COLO668 (cell line): ENCODE results near the gene TIE1.
"Not testable (repeated sequence)": the region's sequence is repeated elsewhere in the genome, so short reads cannot be mapped to it uniquely, and the experiment has no call there.

Experiments used
- DNase-seq: peaks from one replicate; lab custom pipeline; 2025; ENCODE audit not compliant: unreplicated experiment; lab: John Stamatoyannopoulos, UW

The TIE1 gene

DNA sequence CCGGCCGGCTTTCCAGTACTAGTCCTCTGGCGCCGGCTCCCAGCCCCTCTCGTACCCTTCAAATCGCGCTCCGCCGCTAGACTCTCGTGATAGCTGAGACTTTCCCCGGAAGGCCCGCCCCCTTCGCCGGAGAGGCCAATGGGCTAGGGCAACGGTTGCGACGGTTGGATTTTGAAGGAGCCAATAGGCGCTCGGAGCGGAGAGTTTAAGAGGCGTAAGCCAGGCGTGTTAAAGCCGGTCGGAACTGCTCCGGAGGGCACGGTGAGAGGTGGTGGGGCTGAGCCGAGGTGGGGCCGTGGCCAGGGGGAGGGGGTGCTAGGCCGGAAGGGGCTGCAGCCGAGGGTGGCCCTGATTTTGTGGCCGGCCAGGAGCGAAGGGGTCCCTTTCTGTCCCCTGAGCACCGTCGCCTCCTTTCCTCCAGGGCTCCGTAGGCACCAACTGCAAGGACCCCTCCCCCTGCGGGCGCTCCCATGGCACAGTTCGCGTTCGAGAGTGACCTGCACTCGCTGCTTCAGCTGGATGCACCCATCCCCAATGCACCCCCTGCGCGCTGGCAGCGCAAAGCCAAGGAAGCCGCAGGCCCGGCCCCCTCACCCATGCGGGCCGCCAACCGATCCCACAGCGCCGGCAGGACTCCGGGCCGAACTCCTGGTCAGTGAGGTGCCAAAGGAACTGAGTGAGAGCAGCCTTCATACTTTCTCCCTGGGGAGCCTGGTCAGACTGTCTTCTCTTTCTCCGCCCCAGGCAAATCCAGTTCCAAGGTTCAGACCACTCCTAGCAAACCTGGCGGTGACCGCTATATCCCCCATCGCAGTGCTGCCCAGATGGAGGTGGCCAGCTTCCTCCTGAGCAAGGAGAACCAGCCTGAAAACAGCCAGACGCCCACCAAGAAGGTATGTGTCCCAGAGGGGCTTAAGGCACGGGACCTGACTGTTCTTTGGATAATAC, 58.2 kb downstream of the TIE1 start, which contains the start of gene CDC20:
Gene CDC20 (plus strand): TSS at position 236 of the 948 bp plus-strand sequence. CDS start 235 bp downstream, at position 471.
- DNase-seq: peak; percentile 100

- DNase-seq: peak; percentile 34
These were observed 58.9 kb downstream of the TIE1 start for GRCh38 chr1:43359696-43360095.

- no peak for DNase-seq
These were observed 59.8 kb downstream of the TIE1 start for GRCh38 chr1:43360616-43361015.

- DNase-seq: no peak
These were observed 62.6 kb downstream of the TIE1 start for GRCh38 chr1:43363283-43363934.

GRCh38 chr1:43363935-43364525, 63.2 kb downstream of the TIE1 start:
- no peak for DNase-seq

DNA sequence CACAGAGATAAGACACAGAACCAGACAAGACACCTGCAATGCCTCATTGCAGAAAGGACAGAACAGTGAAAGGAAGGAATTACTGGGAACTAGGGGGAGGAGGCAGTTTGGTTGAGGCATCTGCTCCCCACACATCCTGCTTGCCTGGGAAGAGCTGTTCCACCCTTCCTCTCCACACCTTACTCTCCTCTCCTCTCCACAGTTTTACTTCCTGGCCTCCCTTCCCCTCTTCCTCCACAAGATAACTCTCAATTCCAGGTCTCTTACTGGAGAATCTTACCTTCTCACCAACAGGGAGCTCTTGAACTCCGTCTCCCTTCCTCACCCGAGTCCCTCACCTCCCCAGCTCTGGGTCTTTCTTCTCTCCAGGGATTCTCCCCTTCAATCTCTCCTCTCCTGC, 64.9 kb downstream of the TIE1 start:
- DNase-seq: no peak

DNA sequence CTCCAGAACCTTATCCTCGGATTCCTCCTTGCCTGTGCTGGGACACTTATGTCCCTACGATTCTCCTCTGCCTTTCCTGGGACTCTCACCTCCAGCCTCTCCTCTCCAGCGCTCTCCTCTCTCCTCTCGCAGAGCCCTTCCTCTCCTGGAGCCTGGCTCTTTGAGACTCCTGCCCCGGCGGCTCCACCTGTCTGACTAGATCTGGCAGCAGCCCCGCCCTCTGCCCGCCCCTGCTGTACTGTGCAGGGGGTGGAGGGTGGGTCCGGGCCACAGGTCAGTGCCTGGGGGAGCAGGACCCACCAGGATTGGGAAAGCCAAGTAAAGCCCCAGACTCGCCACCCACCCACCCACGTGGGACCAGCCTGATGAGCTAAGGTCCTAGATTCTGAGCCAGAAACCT, 65.4 kb downstream of the TIE1 start:
- DNase-seq: peak; percentile 82

GRCh38 chr1:43366601-43367025, 65.8 kb downstream of the TIE1 start:
- no peak for DNase-seq

GRCh38 chr1:43367026-43367903, 66.5 kb downstream of the TIE1 start:
- peak; percentile 51 for DNase-seq

GRCh38 chr1:43367904-43368645, 67.3 kb downstream of the TIE1 start, which contains the start of gene ELOVL1:
TSS of gene ELOVL1 (minus strand) at chr1:43368011. CDS start at chr1:43365609, 2,402 bp downstream.
- DNase-seq: peak; percentile 99

GRCh38 chr1:43368646-43369020, 67.9 kb downstream of the TIE1 start:
- DNase-seq: no peak

- not testable (repeated sequence) for DNase-seq
These were observed 69.0 kb downstream of the TIE1 start for GRCh38 chr1:43369779-43370178.

DNA sequence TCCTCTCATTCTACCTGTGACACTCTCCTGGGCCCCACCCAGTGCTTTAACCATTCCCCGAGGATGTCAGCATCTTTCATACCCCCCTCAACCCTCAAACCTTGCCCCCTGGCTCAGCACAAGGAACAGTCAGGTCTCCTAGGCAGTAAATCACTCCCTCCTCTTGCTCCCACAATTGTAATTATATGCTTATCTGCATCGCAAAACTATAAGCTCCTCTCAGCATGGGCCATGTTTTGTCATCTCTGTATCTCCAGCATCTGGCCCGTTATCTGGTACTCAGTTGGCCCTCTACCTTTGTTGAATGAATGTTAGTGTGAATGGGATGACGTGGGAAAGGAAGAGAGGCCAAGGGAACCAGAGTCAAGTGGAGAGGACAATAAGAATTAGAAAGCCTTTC, 69.8 kb downstream of the TIE1 start:
- DNase-seq: no peak

DNA sequence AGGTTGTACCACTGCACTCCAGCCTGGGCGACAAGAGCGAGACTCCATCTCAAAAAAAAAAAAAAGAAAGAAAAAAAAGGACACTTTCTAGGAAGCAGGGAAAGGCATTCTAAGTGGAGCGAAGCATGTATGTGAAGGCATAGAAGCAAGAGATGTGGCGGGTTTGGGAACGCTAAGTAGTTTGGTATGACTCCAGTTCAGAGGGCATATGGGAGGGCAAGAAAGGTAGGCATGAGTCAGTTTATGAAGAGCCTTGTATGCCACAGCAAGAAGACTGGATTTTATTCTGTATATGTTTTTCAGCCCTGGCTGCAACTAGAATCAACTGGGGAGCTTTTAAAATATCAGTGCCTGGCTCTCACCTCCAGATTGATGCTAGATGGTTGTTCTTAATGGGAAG, 71.4 kb downstream of the TIE1 start:
- DNase-seq: no peak
